ENCODE results near the gene SWSAP1. TPM values are rescaled to one million over a fixed set of nuclear protein-coding genes. Genes with fewer than 3 reads are reported as not detected.
"Not testable (repeated sequence)": the region's sequence is repeated elsewhere in the genome, so short reads cannot be mapped to it uniquely, and the experiment has no call there.

Gene SWSAP1
- total RNA-seq, 1 donor from 2014 or later: 2.9 TPM

- no peak for TF ChIP-seq CTCF (IDR thresholded peaks at IDR 0.05; ENCODE audit: insufficient read depth, low read length, poor library complexity, severe bottlenecking)
- Histone ChIP-seq H3K27me3 (ENCODE audit: control insufficient read depth, insufficient read depth, low read length) (no peaks in the 10 kb centered on the region), H3K36me3 (ENCODE audit: control insufficient read depth, insufficient read depth, low read length) (no peaks in the 10 kb centered on the region), H3K4me3 (ENCODE audit: low read depth, low read length) (no peak overlapping the region)
- DNase-seq (ENCODE audit: low read depth): no peak
Measured at GRCh38 chr19:11400798-11401197, 26.3 kb downstream of the SWSAP1 start.

GRCh38 chr19:11401808-11402543 lies 27.5 kb downstream of the SWSAP1 start:
- no peak for TF ChIP-seq CTCF (IDR thresholded peaks at IDR 0.05; ENCODE audit: insufficient read depth, low read length, poor library complexity, severe bottlenecking)
- Histone ChIP-seq H3K27me3 (ENCODE audit: control insufficient read depth, insufficient read depth, low read length) (peaks cover 8% of the 10 kb centered on the region), H3K36me3 (ENCODE audit: control insufficient read depth, insufficient read depth, low read length) (no peaks in the 10 kb centered on the region), H3K4me3 (ENCODE audit: low read depth, low read length) (no peak overlapping the region)
- DNase-seq (ENCODE audit: low read depth): no peak

- H3K4me3 ChIP-seq (ENCODE audit: low read depth, low read length): no peak overlapping the region
- TF ChIP-seq CTCF (IDR thresholded peaks at IDR 0.05; ENCODE audit: insufficient read depth, low read length, poor library complexity, severe bottlenecking): no peak
- peaks cover 8% of the 10 kb centered on the region for H3K27me3 ChIP-seq (ENCODE audit: control insufficient read depth, insufficient read depth, low read length)
- H3K36me3 ChIP-seq (ENCODE audit: control insufficient read depth, insufficient read depth, low read length): no peaks in the 10 kb centered on the region
- DNase-seq (ENCODE audit: low read depth): no peak
Measured at GRCh38 chr19:11404588-11405222, 30.2 kb downstream of the SWSAP1 start.

GRCh38 chr19:11405846-11406643 lies 31.6 kb downstream of the SWSAP1 start:
- no peak for DNase-seq (ENCODE audit: low read depth)
- peak; percentile 43 for TF ChIP-seq CTCF (IDR thresholded peaks at IDR 0.05; ENCODE audit: insufficient read depth, low read length, poor library complexity, severe bottlenecking)
- H3K36me3 ChIP-seq (ENCODE audit: control insufficient read depth, insufficient read depth, low read length): no peaks in the 10 kb centered on the region
- no peak overlapping the region for H3K4me3 ChIP-seq (ENCODE audit: low read depth, low read length)
- peaks cover 8% of the 10 kb centered on the region for H3K27me3 ChIP-seq (ENCODE audit: control insufficient read depth, insufficient read depth, low read length)

GRCh38 chr19:11406703-11407236 lies 32.3 kb downstream of the SWSAP1 start:
- not testable (repeated sequence) for H3K27me3 ChIP-seq (ENCODE audit: control insufficient read depth, insufficient read depth, low read length); DNase-seq (ENCODE audit: low read depth); H3K36me3 ChIP-seq (ENCODE audit: control insufficient read depth, insufficient read depth, low read length); H3K4me3 ChIP-seq (ENCODE audit: low read depth, low read length)

- DNase-seq (ENCODE audit: low read depth): no peak
Measured at GRCh38 chr19:11408591-11408990, 34.1 kb downstream of the SWSAP1 start.

More at GRCh38 chr19:11408591-11408990, 34.1 kb downstream of the SWSAP1 start:
- Histone ChIP-seq H3K27me3 (ENCODE audit: control insufficient read depth, insufficient read depth, low read length) (peaks cover 8% of the 10 kb centered on the region), H3K4me3 (ENCODE audit: low read depth, low read length) (no peak overlapping the region), H3K36me3 (ENCODE audit: control insufficient read depth, insufficient read depth, low read length) (no peaks in the 10 kb centered on the region)
- no peak for TF ChIP-seq CTCF (IDR thresholded peaks at IDR 0.05; ENCODE audit: insufficient read depth, low read length, poor library complexity, severe bottlenecking)

Measured in kidney epithelial cell (primary cell).